ENCODE measurements around the gene MTMR6.

DNA sequence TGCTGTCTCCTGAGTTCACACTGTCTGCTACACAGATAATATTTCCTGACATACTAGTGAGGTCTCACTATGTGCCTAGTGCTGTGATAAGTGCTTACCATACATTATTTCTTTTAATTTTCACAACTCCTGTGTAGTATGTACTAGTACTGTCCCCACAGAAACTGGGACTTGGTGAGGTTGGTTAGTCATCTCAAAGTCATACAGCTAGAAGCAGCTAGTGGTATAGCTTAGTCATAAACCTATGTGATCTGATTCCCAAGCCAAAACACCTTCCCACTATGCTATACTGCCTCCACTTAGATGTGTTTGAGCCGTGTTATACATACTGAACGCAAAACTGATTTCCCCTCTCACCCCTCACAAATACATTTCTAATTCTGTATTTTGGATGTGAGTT lies 10.5 kb downstream of the MTMR6 start:
- TF ChIP-seq POLR2A (IDR thresholded peaks at IDR 0.05) (no peak), EP300 (IDR thresholded peaks at IDR 0.05) (no peak)
- TF ChIP-seq, protein P1, sequence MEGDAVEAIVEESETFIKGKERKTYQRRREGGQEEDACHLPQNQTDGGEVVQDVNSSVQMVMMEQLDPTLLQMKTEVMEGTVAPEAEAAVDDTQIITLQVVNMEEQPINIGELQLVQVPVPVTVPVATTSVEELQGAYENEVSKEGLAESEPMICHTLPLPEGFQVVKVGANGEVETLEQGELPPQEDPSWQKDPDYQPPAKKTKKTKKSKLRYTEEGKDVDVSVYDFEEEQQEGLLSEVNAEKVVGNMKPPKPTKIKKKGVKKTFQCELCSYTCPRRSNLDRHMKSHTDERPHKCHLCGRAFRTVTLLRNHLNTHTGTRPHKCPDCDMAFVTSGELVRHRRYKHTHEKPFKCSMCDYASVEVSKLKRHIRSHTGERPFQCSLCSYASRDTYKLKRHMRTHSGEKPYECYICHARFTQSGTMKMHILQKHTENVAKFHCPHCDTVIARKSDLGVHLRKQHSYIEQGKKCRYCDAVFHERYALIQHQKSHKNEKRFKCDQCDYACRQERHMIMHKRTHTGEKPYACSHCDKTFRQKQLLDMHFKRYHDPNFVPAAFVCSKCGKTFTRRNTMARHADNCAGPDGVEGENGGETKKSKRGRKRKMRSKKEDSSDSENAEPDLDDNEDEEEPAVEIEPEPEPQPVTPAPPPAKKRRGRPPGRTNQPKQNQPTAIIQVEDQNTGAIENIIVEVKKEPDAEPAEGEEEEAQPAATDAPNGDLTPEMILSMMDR (IDR thresholded peaks at IDR 0.05) = no peak

Data from tibial nerve (tissue), 4 donors.